CD4-positive, alpha-beta T cell treated with Interferon gamma for 1 hour (primary cell): Measurements from ENCODE around the gene HIVEP2.

Experiments
- DNase-seq: peaks from one replicate; pipeline ENCODE4 v3.0.0-alpha.2; 2020

HIVEP2 gene

DNA sequence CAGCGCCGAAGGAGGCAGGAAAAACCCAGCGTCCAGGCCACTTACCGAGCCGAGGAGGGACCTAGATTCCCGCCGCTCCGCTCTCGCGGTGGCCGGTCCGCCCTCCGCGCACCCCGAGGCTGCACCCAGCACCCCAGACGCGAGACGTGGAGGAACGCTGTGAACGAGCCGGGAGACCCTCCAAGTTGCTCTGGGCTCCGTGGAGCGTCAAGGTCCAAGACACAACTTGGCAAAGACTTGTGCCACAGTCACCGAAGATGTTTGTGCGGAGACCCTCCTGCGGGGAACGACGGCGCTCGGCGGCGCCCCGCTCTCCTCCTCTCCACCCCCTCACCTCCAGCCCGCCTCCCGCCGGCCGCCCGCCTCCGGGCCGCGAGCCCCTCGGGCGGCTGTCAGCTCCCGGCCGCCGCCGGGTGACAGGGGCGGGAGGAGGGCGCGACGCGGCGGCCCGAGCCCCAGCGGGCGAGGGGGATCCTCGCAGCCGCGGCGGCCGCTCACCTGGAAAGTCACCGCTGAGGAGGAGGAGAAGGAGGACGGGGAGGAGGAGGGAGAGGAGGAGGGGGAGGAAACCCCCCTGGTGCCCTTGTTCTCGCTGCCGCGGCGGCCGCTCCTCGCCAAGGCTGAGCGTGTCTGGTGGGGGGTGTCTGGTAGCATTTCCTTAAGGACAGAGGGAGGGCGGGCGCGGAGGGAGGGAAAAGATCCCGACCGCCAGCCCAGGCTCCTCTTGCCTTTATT, 637 bp upstream of the HIVEP2 start:
- peak; percentile 78 for DNase-seq

DNA sequence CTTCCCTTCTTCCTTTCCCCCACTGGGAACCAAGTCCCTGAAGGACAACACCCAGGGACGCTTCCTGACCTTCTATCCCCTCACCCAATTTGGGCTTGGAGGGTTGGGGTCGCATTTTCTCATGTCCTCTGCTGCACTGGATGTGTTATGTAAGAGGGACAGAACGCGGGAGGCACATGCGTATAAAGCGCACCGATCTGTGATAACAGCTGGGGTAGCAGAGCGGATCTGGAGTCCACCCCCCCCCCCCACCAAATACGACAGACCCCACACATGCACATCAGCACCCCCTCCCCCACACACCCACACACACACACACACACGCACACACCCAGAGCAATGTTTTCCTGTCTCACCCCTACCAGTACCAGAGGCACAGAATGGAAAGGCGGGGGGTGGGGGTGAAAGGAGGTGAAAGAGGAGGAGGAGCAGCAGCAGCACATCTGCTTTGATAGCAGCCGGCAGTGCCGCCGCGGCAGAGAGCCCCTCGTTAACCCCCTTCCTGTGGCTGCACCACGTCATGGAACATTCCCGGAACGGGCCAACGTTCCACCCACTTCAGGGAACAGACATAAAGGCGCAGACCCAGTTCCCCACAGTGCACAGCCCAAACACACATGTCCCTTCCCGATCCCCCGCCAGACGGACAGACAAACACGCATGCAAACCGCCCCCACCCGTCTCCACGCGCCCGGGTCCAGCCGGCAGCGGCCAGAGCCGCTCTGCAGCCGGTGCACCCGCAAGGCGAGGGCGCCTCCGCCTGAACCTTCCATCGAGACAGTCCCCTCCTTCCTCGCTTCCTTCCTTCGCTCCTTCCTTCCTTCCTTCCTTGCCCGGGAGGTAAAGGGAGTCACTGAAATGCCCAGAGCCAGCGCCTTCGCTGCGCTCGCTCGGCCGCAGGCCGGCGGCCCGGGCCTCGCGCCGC, 590 bp downstream of the HIVEP2 start:
- peak; percentile 95 for DNase-seq

DNA sequence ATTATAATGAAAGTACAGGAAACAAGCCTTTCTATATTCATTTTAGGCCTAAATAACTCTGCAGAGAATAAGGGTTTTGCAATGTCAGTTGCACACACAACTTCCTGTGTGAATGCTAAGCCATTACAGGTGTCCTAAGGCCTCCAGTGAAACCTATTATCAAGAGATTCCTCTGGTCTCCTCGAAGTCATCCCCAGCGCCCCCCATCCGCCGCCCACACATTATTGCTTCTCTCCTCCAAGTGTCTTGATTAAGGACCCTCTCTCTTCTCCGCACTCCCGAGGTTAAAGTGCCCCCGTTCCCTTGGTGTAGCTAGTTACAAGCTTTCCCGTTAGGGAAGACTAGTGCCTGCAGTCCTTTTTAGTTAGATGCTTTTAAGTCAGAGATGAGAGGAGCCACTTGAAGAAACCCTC, 1.3 kb downstream of the HIVEP2 start:
- DNase-seq: peak; percentile 22

DNA sequence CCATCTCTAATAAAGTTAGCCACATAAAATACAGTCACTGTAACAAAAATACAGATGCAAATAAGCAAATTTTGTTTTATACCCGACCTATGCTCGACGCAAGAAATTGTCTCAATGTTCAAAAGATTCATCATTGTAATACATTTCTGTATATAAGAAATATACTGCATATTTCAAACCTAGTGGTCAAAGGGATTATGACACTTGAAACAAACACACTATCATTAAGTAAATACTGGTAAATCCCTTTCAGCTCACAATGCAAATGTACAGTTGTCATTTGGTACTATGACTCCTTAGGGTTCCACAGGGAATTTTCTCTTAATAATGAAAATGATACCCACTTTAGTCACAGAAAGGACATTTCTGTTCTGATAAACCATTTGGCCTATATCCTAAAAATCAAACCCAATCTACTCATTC, 2.2 kb downstream of the HIVEP2 start:
- no peak for DNase-seq

DNA sequence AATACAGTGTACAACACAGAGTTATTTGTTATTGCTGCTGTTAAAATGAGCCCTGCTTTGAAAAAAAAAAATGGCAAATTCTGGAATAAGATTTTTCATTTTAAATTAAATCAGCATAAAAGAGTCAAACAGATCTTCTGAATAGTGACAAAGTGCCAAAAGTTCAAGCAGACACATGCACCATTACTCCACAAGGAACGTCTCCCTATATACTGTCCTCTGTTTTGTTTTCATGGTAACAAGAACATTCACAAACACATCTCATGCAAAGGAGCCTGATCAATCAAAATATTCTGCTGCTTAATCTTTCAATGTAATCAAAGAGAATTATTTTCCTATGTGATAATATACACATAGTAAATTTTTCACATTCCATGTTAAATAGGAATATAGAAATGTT, 2.7 kb downstream of the HIVEP2 start:
- DNase-seq: no peak

DNA sequence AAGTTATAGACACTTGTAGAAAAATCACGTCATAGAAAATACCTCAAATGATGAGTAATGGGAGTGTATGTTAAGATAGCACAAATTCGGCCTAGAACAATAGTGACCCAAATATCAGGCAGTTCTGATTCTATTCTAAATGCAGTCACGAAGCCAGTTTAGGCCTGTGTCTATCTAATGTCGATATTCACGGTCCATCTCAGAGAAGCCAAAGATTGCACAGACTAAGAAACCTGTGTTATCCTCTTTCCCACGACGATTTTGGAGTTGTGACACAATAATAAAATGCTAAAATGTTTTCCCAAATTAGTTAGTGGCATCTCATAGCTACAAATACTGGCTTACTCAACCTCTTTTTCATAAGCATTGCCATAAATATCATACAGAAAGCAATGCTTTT, 4.0 kb downstream of the HIVEP2 start:
- DNase-seq: no peak

DNA sequence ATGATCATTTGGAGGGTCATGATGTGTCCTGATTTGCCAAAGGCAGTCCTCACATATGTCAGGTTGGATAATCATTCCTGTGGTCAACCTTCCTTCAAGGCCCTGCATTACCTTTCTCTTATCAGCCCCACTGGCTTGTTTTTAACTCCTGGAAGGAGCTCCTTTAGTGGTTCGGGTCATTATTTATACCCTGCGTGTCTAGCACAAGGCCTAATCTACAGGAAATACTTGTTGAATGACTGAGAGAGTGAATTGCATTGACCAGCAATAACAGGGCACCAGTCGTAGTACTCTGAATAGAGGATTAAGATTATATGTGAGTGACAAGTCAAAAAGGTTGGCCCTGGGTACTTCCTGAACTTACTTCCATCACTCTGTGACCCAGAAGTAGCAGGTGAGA, 4.5 kb downstream of the HIVEP2 start:
- no peak for DNase-seq

DNA sequence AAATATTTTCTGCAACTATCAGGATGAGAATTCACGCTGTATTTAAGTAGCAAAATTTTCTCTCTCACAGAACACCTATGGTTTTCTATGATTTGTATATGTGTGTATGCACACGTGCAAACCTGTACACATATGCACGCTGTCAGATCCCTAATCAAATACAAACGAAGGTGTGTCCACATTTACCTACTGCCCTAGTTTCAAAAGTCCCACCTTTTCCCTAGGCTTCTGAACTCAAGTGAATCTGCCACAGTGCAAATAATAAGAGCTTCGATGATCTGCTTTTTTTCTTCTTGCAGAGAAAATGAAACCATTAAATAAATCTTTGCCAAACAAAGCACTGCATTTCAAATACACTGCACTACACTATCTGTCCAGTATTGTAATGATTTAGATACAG, 6.5 kb downstream of the HIVEP2 start:
- DNase-seq: no peak

DNA sequence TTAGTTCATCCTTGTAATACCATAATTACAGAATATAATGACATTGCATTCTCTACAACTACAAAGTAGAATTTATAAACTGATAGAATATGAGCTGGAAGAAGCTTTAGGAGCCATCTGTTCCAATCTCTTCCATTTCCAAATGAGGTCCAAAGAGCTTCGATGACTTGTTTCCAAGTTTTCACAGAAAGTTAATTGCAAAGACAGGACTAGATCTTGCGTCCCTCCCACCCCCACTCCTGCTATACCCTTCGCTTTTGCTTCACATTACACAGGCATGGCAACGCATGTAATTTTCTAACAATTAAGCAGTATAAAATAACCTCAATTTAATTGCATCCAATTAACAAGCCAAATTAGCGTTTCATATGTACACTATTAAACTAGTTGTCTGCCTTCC, 7.0 kb downstream of the HIVEP2 start:
- DNase-seq: no peak

DNA sequence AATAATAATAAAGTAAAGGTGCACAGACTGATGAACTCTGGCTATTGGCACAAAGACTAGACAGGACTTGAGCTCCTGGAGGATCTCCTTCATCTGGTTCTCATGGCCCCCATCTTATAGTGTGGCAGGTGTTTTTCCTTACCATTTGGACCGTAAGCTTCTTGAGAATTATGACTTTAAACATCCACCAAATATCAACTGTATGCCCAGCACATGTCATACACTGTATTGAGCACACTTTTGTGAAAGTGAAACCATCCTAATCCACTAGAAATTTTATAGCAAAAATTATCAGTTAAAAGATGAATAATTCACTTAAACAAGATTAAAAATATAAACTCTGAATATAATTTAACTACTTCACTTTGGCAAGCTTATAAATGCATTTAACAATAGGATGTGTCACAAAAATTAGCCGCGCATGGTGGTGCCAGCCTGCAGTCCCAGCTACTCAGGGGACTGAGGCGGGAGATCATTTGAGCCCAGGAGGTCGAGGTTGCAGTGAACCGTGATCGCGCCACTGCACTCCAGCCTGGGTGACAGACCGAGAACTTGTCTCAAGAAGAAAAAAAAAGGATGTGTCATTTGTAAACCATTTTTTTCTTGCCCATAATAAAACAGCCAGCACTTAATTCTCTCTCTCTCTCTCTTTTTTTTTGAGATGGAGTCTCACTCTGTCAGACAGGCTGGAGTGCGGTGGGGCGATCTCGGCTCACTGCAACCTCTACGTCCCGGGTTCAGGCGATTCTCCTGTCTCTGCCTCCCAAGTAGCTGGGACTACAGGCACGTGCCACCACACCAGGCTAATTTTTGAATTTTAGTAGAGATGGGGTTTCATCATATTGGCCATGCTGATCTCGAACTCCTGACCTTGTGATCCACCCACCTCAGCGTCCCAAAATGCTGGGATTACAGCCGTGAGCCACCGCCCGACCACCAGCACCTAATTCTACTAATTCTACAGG, 9.1 kb downstream of the HIVEP2 start:
- peak; percentile 39 for DNase-seq

DNA sequence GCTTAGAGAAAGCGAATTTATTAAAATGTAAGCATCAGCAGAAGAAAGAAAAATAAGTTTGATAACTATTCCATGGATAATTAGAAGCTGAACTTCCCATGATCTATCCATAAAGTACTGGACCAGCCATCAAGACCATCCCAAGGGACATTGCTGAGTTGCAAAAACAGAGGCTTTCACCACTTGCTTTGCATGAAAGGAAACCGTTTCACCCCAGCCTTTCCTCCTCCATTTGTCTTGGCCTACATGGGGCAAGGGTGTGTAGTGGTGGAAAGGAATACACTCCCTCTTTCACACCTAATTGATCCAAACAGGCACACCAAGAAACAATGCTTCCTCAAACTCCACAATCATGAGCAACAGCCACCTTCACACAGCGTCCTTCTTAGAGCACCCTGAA, 10.4 kb downstream of the HIVEP2 start:
- DNase-seq: no peak

DNA sequence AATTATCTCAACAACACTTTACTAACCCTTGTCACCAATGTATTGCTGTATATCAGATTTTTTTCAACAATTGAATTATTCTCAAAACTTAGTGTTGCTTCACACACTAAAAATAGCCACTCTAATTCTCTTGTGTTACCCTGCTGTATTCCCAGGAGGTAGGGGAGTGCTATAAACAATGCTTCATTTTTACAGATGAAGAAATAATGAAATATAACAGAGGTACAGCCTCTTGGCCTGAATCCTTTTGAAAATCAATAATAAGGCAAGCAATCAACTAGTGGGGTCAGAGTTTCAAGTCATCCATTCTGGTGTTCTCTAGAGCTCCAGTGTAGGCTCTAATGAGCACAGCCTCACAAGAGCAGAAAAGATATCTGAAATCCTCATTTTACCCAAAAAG, 10.9 kb downstream of the HIVEP2 start:
- DNase-seq: no peak

DNA sequence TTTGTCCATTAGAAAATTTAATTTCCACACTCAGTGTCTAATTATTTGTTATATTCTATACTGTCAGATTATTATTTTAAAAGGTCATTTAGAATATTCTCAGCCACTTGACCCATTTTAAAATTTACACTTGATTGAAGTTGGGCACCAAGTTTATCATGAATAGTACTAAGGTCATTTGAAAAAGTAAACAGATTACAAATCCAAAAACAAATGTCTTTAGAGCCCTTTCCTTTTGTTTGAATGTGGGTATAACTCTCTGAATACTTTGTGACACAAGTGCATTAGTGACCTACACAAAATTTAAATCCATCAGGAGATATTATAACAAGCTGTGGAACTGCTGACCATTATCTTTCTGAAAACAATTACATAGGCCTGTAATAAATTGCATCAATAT, 11.3 kb downstream of the HIVEP2 start:
- DNase-seq: no peak

DNA sequence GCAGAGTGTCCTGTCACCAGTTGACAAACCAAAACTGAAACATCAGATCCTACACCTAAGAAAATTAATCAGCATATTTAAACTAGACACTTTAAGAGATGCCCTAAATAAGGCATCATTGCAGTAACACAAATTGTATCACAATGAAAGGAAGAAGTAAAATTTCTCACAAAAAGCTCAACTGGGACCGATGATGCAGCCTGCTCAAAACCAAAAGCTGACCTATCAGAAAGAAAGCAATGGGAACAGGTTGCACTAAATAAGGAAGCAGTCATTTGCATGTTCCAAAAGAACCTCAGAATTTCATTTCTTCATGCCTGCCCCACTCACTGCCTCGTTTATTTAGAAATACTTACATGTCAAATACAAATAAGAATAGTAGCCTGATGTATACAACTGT, 12.1 kb downstream of the HIVEP2 start:
- no peak for DNase-seq

DNA sequence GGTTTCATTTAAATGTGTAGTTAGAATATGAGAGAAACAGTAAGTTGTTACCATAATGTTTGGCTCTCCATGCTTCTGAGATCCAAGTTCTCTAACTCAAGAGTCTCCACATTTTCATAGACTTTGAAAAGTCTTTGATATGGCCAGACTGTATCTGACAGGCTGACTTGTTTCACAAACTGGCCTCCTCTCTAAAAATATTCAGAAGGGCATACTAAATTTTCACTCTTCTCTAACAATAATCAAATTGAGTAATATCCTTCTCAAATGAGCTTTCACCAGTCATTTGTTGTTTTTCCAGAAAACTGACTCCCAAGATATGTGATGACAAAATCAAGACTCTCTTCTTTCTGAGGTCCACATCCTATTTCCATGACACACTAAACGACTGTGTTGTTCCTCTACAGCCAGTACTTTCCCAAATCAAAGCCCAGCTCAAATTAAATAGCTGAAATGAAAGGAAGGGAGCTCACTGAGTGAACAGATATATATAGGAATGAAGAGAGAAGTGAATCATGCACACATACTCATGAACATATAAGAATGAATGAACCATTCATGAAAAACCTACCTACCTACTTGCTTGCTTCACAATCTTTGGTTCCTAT, 15.1 kb downstream of the HIVEP2 start:
- DNase-seq: no peak

DNA sequence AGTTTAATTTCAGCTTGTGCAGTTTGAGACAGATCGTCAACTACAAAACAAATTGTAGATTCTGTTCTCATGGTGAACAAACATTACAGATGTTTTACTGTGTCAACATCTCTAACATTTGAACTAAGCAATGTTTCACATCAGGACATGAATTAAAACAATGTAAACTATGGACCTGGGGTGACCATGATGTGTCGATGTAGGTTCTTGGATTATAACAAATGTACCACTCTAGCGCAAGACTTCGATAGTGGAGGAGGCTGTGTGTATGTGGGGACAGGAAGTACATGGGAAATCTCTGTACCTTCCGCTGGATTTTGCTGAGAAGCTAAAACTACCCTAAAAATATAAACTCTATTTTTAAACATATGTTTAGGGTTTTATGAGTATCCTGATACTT, 17.1 kb downstream of the HIVEP2 start:
- no peak for DNase-seq

DNA sequence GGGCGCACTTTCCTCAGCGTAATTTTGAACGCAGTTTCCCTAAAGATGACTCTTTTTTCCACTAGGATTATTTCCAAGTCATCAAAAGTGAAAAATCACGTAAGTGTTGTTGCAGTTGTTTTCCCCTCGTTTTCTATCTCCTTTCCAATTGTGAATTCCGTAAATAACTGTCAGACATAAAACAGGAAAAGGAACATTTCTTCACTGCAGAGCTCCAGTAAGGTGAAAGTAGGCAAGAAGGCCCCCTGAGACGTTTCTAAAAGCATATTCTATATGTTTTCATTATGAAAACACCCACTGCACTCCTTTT, 17.8 kb downstream of the HIVEP2 start:
- DNase-seq: no peak

DNA sequence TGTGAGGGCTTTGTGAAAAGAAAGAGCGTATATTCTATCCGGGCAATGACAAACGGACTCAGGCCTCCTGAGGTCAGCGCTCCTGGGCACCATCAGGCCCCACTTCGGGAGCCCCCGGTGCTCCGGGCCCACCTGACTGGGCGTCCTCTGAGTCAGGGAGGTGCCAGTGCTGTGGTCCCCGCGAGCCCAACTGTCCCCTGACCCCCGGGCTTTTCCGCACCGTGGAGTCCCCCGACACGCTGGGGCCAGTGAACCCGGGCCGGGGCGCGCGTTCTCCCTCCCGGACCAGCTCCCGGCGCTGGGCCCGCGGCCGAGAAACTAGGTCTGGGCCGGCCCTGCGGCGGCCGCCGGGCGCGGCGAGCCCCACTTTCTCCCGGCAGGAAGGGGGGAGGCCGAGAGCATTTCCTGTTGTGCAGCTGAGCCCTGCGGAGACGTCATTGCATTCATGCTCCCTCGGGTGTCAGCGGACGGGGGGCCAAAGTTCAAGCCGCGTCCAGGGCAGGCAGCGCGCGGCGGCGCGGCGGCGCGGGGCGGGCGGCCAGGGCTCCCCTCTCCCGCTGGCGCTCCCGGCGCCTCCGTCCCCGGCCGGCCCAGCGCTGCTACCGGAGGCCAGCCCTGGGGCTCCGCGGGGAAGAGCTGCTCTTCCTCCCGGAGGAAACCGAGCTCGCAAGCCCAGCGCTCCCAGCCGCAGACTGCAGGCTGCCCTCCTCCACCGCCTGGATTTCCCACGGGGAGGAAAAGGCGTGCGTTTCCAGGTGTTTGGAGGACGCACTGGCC, 18.3 kb downstream of the HIVEP2 start:
- DNase-seq: peak; percentile 88

DNA sequence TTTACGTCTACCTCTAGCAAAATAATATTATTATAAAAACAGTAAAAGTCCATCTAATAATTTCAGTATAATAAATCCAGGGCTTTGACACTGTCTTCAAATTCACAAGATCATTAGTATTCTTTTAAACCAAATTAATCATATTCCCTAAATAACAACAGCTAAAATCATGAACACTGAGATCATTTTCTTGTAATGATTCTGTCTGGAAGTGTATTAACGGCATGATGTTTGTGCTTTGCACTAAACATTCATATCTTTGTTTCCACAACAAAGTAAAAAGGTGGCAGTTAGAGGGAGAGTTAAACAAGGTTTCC, 18.8 kb downstream of the HIVEP2 start:
- DNase-seq: no peak

DNA sequence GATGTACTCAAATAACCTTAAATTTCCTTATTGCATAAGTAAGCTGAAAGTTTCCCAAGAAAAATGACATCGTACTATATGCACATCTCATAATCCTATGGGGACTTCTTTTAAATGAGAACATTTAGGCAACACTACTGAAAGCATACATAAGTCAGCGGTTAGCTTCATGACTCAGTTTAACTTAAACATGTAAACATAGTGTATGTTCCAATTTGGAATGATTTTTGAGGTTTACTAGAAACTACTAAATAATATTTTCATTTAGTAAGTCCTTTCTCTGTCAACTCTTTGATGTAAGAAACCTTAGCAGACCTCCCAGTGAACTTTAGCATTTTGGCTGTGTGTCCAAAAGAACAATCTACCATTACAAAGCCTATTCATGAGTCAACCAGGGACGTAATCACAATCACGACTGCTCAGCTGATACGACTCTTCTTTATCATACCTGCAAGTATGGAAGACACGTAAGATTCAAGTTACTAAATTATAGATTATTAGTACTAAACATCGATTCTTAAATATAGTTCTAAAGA, 19.3 kb downstream of the HIVEP2 start:
- DNase-seq: no peak

DNA sequence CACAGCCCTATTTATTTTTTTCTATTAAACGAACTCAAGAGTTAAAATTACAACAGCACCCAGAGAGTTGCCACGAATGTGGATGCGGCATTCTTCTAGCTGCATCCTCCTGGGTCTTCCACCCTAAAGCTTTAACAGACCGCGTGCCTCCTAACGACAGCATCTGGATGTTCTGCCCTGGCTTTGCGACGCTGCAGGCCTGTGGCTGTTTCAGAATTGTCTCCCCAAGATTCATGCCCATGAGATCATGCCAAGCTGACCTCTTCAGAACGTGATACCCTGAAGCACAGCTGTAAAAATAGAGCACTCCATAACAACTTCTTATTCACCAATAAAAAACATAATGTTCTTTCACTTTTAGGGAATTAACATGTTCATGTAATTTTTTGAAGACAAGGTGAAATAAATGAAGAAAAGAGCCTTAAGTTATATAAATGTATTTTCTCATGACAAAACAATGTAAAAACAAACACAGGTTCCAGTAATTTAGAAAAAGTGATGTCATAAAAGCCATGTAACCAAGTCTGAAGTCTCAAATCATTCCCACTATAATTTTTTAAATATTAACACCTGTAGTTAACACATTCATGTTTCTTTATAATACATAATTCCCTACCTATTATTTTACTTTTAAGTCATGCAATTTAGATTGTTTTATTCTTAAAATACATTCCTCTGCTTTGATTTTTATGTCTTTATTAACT, 26.5 kb downstream of the HIVEP2 start:
- no peak for DNase-seq
